Neuron (in vitro differentiated cells): ENCODE measurements around the gene RPL7L1.
"Not testable (repeated sequence)": the region's sequence is repeated elsewhere in the genome, so short reads cannot be mapped to it uniquely, and the experiment has no call there.

ENCODE experiments used
- H2AFZ ChIP-seq: one replicate; pipeline ENCODE4 v1.6.1; 2013; ENCODE audit warnings: low read depth, mild to moderate bottlenecking, inconsistent platforms, low read length, moderate library complexity
- H3K27me3 ChIP-seq: one replicate; pipeline ENCODE4 v1.6.1; 2013; ENCODE audit warnings: low read length; ENCODE audit not compliant: insufficient read depth
- H3K36me3 ChIP-seq: one replicate; pipeline ENCODE4 v1.6.1; 2013; ENCODE audit warnings: low read length; ENCODE audit not compliant: insufficient read depth
- H3K4me1 ChIP-seq: one replicate; pipeline ENCODE4 v1.6.1; 2013; ENCODE audit warnings: low read length; ENCODE audit not compliant: insufficient read depth
- H3K4me3 ChIP-seq: 2 replicates; pipeline ENCODE4 v1.5.1; 2013; ENCODE audit warnings: mild to moderate bottlenecking, low read length, moderate library complexity
- H3K9me3 ChIP-seq: one replicate; pipeline ENCODE4 v1.6.1; 2013; ENCODE audit warnings: low read length

The RPL7L1 gene

GRCh38 chr6:42873313-42873712 lies 6.1 kb upstream of the RPL7L1 start:
- H2AFZ ChIP-seq: no peak overlapping the region
- no peaks in the 10 kb centered on the region for H3K27me3 ChIP-seq
- no peaks in the 10 kb centered on the region for H3K9me3 ChIP-seq
- H3K4me3 ChIP-seq: no peak overlapping the region
- no peaks in the 10 kb centered on the region for H3K36me3 ChIP-seq
- H3K4me1 ChIP-seq: no peaks in the 10 kb centered on the region

GRCh38 chr6:42877695-42878094 lies 1.7 kb upstream of the RPL7L1 start:
- Histone ChIP-seq H3K36me3 (peaks cover 7% of the 10 kb centered on the region), H3K27me3 (no peaks in the 10 kb centered on the region), H3K9me3 (no peaks in the 10 kb centered on the region), H3K4me1 (peaks cover 10% of the 10 kb centered on the region), H2AFZ (peak overlapping the region; percentile 58), H3K4me3 (no peak overlapping the region)

- Histone ChIP-seq H3K4me3 (peak overlapping the region; percentile 96), H2AFZ (peak overlapping the region; percentile 90), H3K36me3 (peaks cover 30% of the 10 kb centered on the region)
- H3K4me1 ChIP-seq, H3K9me3 ChIP-seq, H3K27me3 ChIP-seq: not testable (repeated sequence)
Measured at GRCh38 chr6:42880240-42880817, 913 bp downstream of the RPL7L1 start.

GRCh38 chr6:42880871-42881270 lies 1.5 kb downstream of the RPL7L1 start:
- H3K27me3 ChIP-seq, H3K4me1 ChIP-seq, H2AFZ ChIP-seq, H3K9me3 ChIP-seq: not testable (repeated sequence)
- Histone ChIP-seq H3K4me3 (peak overlapping the region; percentile 96), H3K36me3 (peaks cover 35% of the 10 kb centered on the region)

- no peaks in the 10 kb centered on the region for H3K27me3 ChIP-seq
- no peaks in the 10 kb centered on the region for H3K9me3 ChIP-seq
- peaks cover 40% of the 10 kb centered on the region for H3K36me3 ChIP-seq
- peaks cover 8% of the 10 kb centered on the region for H3K4me1 ChIP-seq
- H2AFZ ChIP-seq: no peak overlapping the region
- H3K4me3 ChIP-seq: no peak overlapping the region
Measured at GRCh38 chr6:42885702-42886101, 6.3 kb downstream of the RPL7L1 start.

GRCh38 chr6:42888201-42888600 lies 8.8 kb downstream of the RPL7L1 start:
- not testable (repeated sequence) for H3K9me3 ChIP-seq, H2AFZ ChIP-seq, H3K27me3 ChIP-seq, H3K4me3 ChIP-seq
- Histone ChIP-seq H3K36me3 (peaks cover 29% of the 10 kb centered on the region), H3K4me1 (peaks cover 12% of the 10 kb centered on the region)

- peaks cover 12% of the 10 kb centered on the region for H3K4me1 ChIP-seq
- no peaks in the 10 kb centered on the region for H3K27me3 ChIP-seq
- H2AFZ ChIP-seq: no peak overlapping the region
- H3K9me3 ChIP-seq: no peaks in the 10 kb centered on the region
- peak overlapping the region; percentile 77 for H3K4me3 ChIP-seq
- H3K36me3 ChIP-seq: peaks cover 13% of the 10 kb centered on the region
Measured at GRCh38 chr6:42889815-42890214, 10.4 kb downstream of the RPL7L1 start.

GRCh38 chr6:42890311-42891198 lies 11.1 kb downstream of the RPL7L1 start:
- H3K27me3 ChIP-seq: no peaks in the 10 kb centered on the region
- peaks cover 12% of the 10 kb centered on the region for H3K4me1 ChIP-seq
- peak overlapping the region; percentile 14 for H2AFZ ChIP-seq
- peaks cover 8% of the 10 kb centered on the region for H3K36me3 ChIP-seq
- H3K4me3 ChIP-seq: peak overlapping the region; percentile 77
- H3K9me3 ChIP-seq: no peaks in the 10 kb centered on the region

GRCh38 chr6:42891199-42891722 lies 11.8 kb downstream of the RPL7L1 start:
- H3K4me3 ChIP-seq: peak overlapping the region; percentile 77
- no peaks in the 10 kb centered on the region for H3K27me3 ChIP-seq
- H3K4me1 ChIP-seq: peaks cover 12% of the 10 kb centered on the region
- H2AFZ ChIP-seq: peak overlapping the region; percentile 14
- peaks cover 3% of the 10 kb centered on the region for H3K36me3 ChIP-seq
- H3K9me3 ChIP-seq: no peaks in the 10 kb centered on the region

GRCh38 chr6:42894041-42894828 lies 14.8 kb downstream of the RPL7L1 start:
- H3K27me3 ChIP-seq, H3K36me3 ChIP-seq, H3K9me3 ChIP-seq, H2AFZ ChIP-seq, H3K4me3 ChIP-seq: not testable (repeated sequence)
- peaks cover 12% of the 10 kb centered on the region for H3K4me1 ChIP-seq

- Histone ChIP-seq H3K4me1 (peaks cover 3% of the 10 kb centered on the region), H3K9me3 (no peaks in the 10 kb centered on the region), H3K27me3 (no peaks in the 10 kb centered on the region), H2AFZ (no peak overlapping the region), H3K4me3 (no peak overlapping the region), H3K36me3 (no peaks in the 10 kb centered on the region)
Measured at GRCh38 chr6:42896178-42896719, 16.8 kb downstream of the RPL7L1 start.

- no peaks in the 10 kb centered on the region for H3K9me3 ChIP-seq
Measured at GRCh38 chr6:42898891-42899361, 19.5 kb downstream of the RPL7L1 start.

More at GRCh38 chr6:42898891-42899361, 19.5 kb downstream of the RPL7L1 start:
- H3K4me1 ChIP-seq: no peaks in the 10 kb centered on the region
- no peak overlapping the region for H3K4me3 ChIP-seq
- H3K36me3 ChIP-seq: no peaks in the 10 kb centered on the region
- peak overlapping the region; percentile 60 for H2AFZ ChIP-seq
- no peaks in the 10 kb centered on the region for H3K27me3 ChIP-seq
